Ishikawa (cell line): ENCODE measurements around the gene PIK3AP1.

Experiments used
- CEBPB ChIP-seq: IDR thresholded peaks from 2 replicates; pipeline ENCODE4 v1.6.1; 2012
- CREB1 ChIP-seq: IDR thresholded peaks from 2 replicates; pipeline ENCODE4 v1.6.1; 2012; ENCODE audit warnings: low read depth
- EGR1 ChIP-seq: IDR thresholded peaks from 2 replicates; pipeline ENCODE4 v1.6.1; 2012
- EP300 ChIP-seq: IDR thresholded peaks from 2 replicates; pipeline ENCODE4 v1.6.1; 2012; ENCODE audit warnings: borderline replicate concordance
- FOXM1 ChIP-seq: IDR thresholded peaks from 2 replicates; pipeline ENCODE4 v1.6.1; 2012; ENCODE audit warnings: low read depth, borderline replicate concordance
- MAX ChIP-seq: IDR thresholded peaks from 2 replicates; pipeline ENCODE4 v1.6.1; 2012
- NFIC ChIP-seq: IDR thresholded peaks from 2 replicates; pipeline ENCODE4 v1.6.1; 2012
- RAD21 ChIP-seq: IDR thresholded peaks from 2 replicates; pipeline ENCODE4 v1.6.1; 2012; ENCODE audit warnings: low read depth
- REST ChIP-seq: IDR thresholded peaks from 2 replicates; pipeline ENCODE4 v1.6.1; 2012; ENCODE audit warnings: low read depth, mild to moderate bottlenecking
- TAF1 ChIP-seq: IDR thresholded peaks from 2 replicates; pipeline ENCODE4 v1.6.1; 2012; ENCODE audit warnings: low read depth, mild to moderate bottlenecking
- TCF12 ChIP-seq: IDR thresholded peaks from 2 replicates; pipeline ENCODE4 v1.6.1; 2012; ENCODE audit warnings: low read depth
- TEAD4 ChIP-seq: IDR thresholded peaks from 2 replicates; pipeline ENCODE4 v1.6.1; 2012
- USF1 ChIP-seq: IDR thresholded peaks from 2 replicates; pipeline ENCODE4 v1.6.1; 2012
- YY1 ChIP-seq: IDR thresholded peaks from 2 replicates; pipeline ENCODE4 v1.6.1; 2012; ENCODE audit warnings: low read depth
- ZBTB7A ChIP-seq: IDR thresholded peaks from 2 replicates; pipeline ENCODE4 v1.6.1; 2012; ENCODE audit warnings: low read depth

The PIK3AP1 gene

GRCh38 chr10:96639899-96640298, 80.4 kb downstream of the PIK3AP1 start:
- TF ChIP-seq USF1 (no peak), MAX (no peak), CEBPB (no peak), CREB1 (no peak), RAD21 (no peak)

- TF ChIP-seq CREB1 (no peak), YY1 (no peak), TEAD4 (no peak)
Observed at GRCh38 chr10:96638696-96639095, 81.6 kb downstream of the PIK3AP1 start.

- TF ChIP-seq CREB1 (no peak), FOXM1 (no peak), TEAD4 (no peak), MAX (no peak)
Observed at GRCh38 chr10:96638120-96638519, 82.2 kb downstream of the PIK3AP1 start.

- TF ChIP-seq FOXM1 (no peak), REST (no peak), NFIC (no peak), CREB1 (no peak), RAD21 (no peak)
Observed at GRCh38 chr10:96637709-96638108, 82.6 kb downstream of the PIK3AP1 start.

GRCh38 chr10:96636551-96636950, 83.8 kb downstream of the PIK3AP1 start:
- TF ChIP-seq USF1: no peak
- no peak for TF ChIP-seq YY1
- no peak for TF ChIP-seq REST
- TF ChIP-seq MAX: no peak
- TF ChIP-seq CREB1: no peak
- no peak for TF ChIP-seq FOXM1
- TF ChIP-seq TAF1: no peak
- no peak for TF ChIP-seq TEAD4
- TF ChIP-seq TCF12: no peak
- no peak for TF ChIP-seq CEBPB
- TF ChIP-seq EGR1: no peak
- TF ChIP-seq EP300: no peak
- no peak for TF ChIP-seq NFIC
- no peak for TF ChIP-seq RAD21
- TF ChIP-seq ZBTB7A: no peak

- no peak for TF ChIP-seq USF1
- TF ChIP-seq ZBTB7A: no peak
- peak; percentile 62 for TF ChIP-seq TEAD4
- TF ChIP-seq NFIC: no peak
- TF ChIP-seq YY1: no peak
Observed at GRCh38 chr10:96632974-96633710, 87.2 kb downstream of the PIK3AP1 start.

- no peak for TF ChIP-seq CEBPB
Observed at GRCh38 chr10:96627292-96627691, 93.0 kb downstream of the PIK3AP1 start.
